GM19397 (cell line): ENCODE measurements around the gene NRL.

Experiments
- ATAC-seq: cut with Tn5 transposase; IDR thresholded peaks from one replicate; pipeline ENCODE4 v1.9.1; 2021; ENCODE audit warnings: mild to moderate bottlenecking, moderate library complexity; ENCODE audit not compliant: unreplicated experiment

Gene NRL

DNA sequence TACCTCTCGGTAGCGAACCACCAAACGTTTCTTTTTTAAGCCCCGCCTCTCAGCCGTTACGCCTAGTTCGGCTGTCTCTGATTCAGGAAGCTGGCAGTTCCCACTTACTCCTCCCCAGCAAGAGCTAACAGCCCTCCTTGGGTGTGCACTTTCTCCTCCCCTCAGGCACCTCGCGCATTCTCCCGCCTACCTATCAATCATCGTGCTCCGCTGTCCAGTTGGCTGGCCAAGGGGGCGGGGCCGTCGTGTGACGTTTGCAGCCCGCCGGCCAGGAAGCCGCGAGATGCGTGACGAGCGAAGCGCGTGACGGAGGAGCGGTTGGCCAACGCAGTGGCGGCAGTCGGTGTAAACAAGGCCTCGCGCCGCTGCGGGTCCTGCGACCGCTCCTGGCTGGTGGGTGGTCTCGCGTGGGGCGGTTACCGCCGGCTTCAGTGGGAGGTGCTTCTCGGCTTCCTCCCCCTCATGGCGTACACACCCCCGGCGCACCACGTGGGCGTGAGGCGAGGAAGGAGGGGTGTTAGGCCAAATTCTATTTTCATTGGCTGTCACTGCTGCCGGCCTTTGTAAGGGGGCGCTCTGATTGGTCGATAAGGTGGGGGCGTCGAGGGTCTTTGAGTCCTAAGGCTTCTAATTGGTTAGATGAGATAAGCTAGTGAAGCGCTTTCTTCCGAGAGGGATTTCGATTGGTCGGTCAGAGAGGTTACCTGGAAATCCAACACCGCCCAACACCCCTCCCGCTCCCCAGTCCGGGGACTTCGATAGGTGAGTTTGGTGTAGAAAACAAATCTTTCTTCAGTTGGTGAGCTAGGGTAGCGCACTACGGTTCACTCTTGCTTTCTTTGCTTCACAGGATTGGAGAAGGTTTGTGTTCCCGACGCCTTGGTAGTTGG, at the start of gene NRL, which contains the start of gene DCAF11:
Gene NRL, minus strand, starts transcription at position 418 of the 890 bp plus-strand sequence. CDS start 32,101 bp downstream, outside the sequence.
Gene DCAF11, plus strand, starts transcription at position 246 of the 890 bp plus-strand sequence. CDS start 818 bp downstream, outside the sequence.
- ATAC-seq: peak; percentile 80

DNA sequence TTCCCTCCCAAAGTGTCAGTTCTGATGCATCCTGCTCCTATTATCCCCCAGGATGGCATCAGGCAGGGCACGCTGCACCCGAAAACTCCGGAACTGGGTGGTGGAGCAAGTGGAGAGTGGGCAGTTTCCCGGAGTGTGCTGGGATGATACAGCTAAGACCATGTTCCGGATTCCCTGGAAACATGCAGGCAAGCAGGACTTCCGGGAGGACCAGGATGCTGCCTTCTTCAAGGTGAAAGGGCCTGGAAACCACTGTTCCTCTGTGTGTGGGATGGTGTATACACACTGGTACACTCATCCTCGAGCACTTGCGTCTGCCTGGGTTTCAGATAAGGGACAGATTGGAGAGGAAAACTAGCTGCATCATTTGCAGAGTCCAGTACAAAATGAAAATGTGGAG, 47.3 kb upstream of the NRL start:
- no peak for ATAC-seq

DNA sequence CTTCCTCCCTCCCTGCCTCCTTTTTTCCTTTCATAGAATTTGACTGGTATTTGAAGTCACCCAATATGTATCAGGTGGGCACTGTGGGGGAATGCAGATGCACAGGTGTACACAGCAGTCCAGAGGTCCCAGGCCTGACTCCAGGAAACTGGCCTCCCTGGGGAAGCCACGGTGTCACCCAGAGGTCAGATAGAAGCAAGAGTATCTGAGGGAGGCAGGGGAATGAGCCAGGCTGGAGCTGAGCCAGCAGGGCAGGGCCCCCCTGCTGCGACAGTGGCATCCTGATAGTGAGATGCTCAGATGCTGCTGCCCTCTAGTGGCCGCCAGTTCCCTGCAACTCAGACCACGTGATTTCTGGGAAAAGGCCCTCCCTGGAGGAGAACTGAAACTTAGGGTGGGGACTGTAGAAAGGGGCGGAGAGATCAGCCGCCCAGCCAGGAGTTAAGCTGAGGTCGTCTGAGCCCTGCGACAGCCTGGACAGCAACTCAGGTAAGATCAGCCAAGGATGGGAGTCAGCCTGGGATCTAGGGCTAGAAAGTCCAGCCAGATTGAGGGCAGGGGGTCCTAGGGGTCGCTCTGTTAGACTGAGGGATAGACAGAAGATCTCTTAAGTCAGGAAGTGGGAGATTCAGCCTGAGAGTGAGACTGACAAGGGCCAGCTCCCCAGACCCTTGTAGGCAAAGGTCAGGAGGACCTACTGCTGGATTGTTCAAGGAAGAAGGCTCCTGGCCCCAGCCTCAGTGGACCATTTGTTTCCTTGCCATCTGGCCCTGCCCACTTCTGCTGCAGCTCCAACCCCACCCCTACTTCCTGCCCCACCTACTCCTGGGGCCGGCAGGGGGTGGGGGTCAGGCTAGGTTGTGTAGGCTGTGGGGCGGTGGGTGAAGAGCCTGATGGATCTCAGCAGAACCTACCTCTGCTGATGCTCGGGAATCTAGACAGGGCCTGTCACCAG, 46.4 kb upstream of the NRL start, which contains the start of gene IRF9:
Gene IRF9, plus strand, starts transcription at position 416 of the 955 bp plus-strand sequence. CDS start 880 bp downstream, outside the sequence.
- peak; percentile 80 for ATAC-seq

DNA sequence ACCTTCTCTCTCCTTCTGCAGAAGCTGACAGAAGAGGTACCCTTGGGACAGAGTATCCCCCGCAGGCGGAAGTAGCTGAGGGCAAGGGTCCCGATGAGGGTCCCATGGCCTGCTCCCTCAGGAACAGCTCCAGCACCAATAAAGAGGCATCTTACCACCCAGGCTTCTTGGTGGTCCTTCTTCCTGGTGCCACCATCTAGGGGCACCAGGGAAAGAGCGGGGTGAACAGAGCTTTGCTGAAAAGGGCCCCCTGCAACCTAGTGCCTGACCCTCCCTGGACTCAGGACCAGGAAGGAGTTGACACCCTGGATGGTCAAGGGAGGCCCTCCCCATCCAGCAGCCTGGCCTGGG, 45.7 kb upstream of the NRL start:
- ATAC-seq: no peak

DNA sequence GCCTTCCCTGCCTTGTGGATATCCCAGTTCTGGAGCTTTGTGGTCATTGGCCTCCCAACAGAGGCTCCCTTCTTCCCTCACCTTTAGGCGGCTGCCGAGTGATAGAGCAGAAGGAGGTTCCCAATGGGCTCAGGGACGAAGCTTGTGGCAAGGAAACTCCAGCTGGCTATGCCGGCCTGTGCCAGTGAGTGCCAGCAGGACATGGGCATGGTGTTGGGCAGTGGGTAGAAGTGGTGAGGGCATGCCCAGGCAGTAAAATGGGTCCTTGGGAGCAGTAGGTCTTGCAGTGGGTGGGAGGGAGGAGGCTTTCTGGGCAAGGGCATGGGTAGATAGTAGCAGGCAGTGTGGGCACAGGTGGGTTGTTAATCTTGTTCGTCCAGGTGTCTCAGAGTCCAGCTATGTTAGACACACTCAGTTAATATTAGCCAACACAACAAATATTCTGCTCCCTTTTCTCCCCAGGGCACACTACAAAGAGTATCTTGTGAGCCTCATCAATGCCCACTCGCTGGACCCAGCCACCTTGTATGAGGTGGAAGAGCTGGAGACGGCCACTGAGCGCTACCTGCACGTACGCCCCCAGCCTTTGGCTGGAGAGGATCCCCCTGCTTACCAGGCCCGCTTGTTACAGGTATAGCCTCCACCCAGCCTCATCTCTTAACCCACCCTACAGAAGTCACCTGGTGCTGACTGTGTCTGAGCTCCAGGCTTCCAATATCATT, 45.2 kb upstream of the NRL start:
- no peak for ATAC-seq

DNA sequence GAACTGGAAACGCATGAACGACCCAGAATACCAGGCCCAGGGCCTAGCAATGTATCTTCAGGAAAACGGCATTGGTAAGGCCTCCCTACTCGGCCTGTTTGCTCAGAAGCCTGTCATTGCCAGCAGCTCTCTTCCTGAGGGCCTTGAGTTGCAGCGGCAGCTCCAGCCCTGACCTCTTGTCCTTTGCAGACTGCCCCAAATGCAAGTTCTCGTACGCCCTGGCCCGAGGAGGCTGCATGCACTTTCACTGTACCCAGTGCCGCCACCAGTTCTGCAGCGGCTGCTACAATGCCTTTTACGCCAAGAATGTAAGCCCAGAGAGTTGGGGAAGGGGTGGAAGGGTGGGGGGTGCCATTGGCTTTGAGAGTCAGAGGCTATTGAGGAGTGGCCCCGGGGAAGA, 42.6 kb upstream of the NRL start:
- ATAC-seq: no peak

DNA sequence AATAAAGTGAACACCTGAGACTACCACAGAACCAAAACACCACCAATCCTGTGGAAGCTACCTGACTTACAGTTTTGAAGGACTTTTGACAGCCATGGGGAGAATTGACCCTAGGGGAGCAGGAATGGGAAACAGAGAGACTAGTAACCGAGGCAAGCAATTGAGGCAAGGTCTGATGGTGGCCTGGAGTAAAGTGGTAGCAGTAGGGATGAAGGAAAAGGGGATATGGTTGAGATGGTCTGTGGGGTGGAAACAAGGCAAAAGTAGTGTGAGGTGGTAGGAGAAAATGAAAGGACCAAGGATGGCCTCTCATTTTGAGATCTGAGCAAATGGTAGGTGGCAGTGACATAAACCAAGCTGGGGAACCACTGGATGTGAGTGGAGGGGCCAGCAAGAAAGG, 42.1 kb upstream of the NRL start:
- no peak for ATAC-seq

DNA sequence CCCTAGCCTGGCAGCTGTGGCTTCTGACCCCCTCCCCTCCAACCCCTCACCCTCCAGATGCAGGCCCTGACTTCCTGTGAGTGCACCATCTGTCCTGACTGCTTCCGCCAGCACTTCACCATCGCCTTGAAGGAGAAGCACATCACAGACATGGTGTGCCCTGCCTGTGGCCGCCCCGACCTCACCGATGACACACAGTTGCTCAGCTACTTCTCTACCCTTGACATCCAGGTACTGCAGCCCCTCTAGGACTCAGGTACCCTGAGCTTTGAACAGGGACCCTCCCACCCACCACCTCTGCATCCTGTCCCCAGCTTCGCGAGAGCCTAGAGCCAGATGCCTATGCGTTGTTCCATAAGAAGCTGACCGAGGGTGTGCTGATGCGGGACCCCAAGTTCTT, 40.4 kb upstream of the NRL start:
- ATAC-seq: no peak

DNA sequence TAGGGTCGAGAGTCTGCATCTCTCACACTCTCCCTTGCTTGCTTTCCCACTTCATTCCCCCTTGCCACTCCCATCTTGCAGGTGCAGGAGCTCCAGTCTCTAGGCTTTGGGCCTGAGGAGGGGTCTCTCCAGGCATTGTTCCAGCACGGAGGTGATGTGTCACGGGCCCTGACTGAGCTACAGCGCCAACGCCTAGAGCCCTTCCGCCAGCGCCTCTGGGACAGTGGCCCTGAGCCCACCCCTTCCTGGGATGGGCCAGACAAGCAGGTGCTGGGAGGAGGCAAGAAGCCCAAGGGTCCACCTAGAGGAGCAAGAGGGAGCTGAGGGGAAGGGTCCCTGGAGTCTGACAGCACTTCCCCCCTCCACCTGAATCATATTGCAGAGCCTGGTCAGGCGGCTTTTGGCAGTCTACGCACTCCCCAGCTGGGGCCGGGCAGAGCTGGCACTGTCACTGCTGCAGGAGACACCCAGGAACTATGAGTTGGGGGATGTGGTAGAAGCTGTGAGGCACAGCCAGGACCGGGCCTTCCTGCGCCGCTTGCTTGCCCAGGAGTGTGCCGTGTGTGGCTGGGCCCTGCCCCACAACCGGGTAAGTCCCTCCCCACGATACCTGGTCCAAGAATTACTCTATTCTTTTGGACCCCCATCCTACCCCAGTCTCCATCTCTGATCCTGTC, 36.8 kb upstream of the NRL start:
- ATAC-seq: no peak

DNA sequence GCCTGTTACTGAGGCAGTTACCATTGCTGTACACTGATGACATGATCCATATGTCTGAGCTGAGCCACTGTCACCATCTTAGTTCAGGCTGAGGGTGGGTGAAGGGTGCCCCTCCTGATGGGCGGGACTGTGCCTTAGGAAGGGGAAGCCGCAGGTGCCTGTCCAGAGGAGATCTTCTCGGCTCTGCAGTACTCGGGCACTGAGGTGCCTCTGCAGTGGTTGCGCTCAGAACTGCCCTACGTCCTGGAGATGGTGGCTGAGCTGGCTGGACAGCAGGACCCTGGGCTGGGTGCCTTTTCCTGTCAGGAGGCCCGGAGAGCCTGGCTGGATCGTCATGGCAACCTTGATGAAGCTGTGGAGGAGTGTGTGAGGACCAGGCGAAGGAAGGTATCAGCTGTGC, 36.2 kb upstream of the NRL start:
- ATAC-seq: no peak

DNA sequence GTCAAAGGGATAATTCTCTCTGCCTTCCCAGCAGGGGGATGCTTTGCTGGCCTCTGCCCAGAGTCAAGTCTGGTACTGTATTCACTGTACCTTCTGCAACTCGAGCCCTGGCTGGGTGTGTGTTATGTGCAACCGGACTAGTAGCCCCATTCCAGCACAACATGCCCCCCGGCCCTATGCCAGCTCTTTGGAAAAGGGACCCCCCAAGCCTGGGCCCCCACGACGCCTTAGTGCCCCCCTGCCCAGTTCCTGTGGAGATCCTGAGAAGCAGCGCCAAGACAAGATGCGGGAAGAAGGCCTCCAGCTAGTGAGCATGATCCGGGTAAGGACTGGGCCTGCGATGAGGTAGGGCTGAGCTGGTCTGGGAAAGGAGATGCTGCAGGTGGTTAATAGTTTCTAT, 35.8 kb upstream of the NRL start:
- ATAC-seq: no peak

DNA sequence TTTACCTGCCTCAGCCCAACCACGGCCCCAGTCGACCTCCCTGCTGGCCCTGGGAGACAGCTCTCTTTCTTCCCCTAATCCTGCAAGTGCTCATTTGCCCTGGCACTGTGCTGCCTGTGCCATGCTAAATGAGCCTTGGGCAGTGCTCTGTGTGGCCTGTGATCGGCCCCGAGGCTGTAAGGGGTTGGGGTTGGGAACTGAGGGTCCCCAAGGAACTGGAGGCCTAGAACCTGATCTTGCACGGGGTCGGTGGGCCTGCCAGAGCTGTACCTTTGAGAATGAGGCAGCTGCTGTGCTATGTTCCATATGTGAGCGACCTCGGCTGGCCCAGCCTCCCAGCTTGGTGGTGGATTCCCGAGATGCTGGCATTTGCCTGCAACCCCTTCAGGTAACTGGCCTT, 35.3 kb upstream of the NRL start:
- no peak for ATAC-seq

DNA sequence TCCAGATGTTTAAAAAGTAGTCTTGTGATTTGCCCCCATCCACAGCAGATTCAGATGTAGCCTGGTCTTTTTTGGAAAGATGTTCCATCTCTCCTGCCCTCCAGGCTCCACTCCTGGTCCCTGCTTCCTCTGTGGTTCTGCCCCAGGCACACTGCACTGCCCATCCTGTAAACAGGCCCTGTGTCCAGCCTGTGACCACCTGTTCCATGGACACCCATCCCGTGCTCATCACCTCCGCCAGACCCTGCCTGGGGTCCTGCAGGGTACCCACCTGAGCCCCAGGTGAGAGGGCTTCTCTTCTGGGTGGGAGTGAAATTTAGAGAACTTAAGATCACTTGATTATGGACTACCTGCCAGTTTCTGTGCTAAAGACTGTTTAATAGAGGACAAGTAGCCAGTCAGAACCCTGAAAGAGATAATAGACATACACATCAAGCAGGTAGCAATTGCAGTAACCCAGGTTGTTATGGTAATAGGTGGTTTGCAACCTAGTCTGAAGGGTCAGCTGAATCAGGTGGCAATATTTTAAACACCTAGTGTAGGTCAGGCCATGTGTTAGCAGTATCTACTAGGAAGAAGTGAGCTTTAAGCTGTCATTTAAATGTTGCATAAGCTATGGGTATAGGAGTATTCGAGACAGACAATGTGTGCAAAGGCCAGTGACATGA, 34.7 kb upstream of the NRL start:
- ATAC-seq: no peak

DNA sequence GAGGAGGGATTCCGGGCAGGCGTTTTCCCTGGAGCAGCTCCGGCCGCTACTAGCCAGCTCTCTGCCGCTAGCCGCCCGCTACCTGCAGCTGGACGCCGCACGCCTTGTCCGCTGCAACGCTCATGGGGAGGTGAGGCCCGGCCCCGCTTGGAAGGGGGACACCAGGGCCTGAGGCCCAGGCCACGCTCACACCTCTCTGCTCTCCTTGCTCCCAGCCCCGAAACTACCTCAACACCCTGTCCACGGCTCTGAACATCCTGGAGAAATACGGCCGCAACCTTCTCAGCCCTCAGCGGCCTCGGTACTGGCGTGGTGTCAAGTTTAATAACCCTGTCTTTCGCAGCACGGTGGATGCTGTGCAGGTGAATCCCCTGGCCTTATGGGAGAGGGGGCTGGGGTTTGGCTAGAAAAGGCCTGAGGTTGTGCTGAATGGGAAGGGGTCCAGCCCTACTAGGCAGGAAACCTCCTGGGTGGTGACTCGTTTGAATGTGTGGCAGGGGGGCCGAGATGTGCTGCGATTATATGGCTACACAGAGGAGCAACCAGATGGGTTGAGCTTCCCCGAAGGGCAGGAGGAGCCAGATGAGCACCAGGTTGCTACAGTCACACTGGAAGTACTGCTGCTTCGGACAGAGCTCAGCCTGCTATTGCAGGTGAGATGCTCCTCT, 33.1 kb upstream of the NRL start:
- no peak for ATAC-seq

DNA sequence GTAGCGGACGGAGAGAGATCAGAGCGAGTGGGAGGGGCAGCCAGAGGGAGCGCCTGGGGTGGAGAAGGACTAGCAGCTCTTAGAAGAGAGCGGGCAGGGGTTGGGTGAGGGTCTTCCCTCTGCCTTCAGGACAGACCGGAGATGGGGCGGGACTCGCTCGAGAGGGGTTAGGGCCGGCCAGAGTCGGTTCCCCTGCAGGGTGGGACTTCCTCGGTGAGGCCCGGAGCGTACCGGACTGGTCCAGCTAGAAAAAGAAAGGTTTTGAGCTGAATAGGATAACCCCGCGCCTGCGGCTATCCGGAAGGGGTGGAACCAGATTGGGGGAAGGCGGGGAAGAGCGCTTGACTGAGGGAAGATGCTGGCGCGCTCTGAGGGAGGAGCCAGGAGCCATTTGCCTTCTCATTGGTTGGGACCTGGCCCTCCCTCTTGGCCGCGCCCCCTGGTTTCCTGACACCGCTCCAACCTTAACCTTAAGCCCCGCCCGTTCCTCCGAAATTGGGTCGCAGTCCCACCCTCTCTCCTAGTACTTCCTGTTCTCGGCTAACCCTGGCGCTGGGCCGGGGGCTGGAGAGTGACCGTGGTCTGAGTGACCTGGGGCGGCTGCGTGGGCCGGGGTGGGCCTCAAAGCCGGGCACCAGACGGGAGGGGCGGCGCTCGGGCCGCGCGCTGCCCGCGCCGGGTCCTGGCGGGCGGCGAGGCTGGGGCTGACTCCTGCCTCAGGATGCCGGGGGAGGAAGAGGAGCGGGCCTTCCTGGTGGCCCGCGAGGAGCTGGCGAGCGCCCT, 32.4 kb upstream of the NRL start, which contains the start of gene RNF31:
Gene RNF31, plus strand, starts transcription at position 521 of the 783 bp plus-strand sequence. Its CDS starts 201 bp downstream, at position 722.
- peak; percentile 80 for ATAC-seq

DNA sequence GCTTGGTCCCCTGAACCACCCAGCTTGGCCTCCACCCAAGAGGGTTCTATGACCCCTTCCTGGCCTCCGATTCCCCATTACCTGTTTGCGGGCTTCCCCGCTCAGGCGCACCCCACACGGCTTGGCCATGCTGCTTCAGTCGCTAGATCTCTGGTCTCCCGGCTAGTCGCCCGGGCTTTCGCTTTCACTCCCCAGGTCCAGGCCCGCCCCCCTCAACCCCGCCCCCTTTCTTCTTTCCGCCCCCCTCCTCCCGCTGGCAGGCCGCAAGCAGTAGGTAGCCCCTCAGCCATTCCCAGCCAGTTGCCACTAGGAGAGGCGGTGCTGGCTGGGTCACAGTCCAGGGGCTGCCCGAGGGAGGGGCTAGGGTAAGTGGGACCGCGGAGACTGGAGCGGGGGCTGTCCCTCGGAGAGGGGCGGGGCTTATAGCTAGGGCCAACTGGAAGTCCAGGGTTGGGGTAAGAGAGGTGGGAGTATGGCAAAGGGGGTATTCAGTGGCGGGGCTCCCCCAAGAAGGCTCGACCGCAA, 31.8 kb upstream of the NRL start, which contains the start of gene PSME2:
Gene PSME2, minus strand, starts transcription at position 158 of the 525 bp plus-strand sequence. Its CDS starts 29 bp downstream, at position 129.
- peak; percentile 52 for ATAC-seq

DNA sequence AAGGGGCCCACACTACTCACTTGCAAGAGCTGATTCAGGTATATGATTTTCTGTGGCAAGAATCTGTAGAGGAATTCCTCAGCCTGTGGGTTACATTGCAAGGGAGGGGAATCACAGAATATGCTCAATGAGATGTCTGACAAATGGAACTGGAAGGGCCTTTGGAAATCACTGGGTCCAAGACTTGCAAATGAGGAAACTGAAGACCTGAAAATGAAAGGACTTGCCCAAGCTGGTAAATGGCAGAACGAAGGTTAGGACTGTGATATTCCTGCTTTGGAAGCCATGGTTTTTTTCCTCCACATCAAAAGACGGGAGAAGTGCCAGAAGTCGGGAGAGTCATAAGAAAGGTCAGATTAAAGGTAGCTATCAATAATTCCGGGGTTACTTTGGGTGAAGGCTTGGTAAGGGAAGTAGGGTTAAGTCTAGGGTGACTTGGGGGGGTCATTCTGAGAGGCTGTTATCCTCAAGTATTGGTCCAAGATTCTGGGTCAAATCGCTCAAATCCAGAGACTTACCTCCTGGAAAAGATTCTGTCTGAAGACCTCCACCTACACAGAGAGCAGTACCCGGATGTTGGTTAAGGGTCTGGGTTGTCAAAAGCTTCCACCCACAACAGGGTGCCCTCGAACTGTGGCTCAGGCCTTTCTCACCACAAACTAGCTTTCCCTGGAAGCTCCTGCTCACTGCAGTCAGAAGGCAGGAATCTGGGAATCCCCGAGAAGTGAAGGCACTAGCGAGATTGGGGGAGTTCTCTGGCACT, 31.1 kb upstream of the NRL start:
- no peak for ATAC-seq
